DOHH2 (cell line): ENCODE measurements around the gene SIGLEC9.

Experiments used
- CTCF ChIP-seq: fragments of 200-600 bp; sonication (generic); IDR thresholded peaks from one replicate; pipeline ENCODE4 v1.5.1; 2014; ENCODE audit warnings: antibody characterized with exemption, mild to moderate bottlenecking, low read depth, low read length; ENCODE audit not compliant: poor library complexity, severe bottlenecking
- EZH2phosphoT487 ChIP-seq: fragments of 200-600 bp; sonication (generic); IDR thresholded peaks from 2 replicates; pipeline ENCODE4 v1.6.1; 2017; ENCODE audit warnings: borderline replicate concordance, mild to moderate bottlenecking, antibody characterized with exemption, low read length, moderate library complexity, mixed read lengths

GRCh38 chr19:51172223-51172622, 47.5 kb downstream of the SIGLEC9 start:
- TF ChIP-seq CTCF (no peak), EZH2phosphoT487 (no peak)
